IMR-90 (cell line): ENCODE measurements around the gene TEX52. TPM values are rescaled to one million over a fixed set of nuclear protein-coding genes. Genes with fewer than 3 reads are reported as not detected.

Source experiments
- ATAC-seq: fragments of 200-7000 bp; cut with Tn5 transposase; 2 replicates; pipeline ENCODE4 v1.9.1; 2020; ENCODE audit warnings: low read depth, mild to moderate bottlenecking, moderate library complexity
- BruUV-seq: library from RNA; stranded (reverse); fragments of 400-500 nt; replicated peaks from 2 replicates; lab custom pipeline; 2021; lab: Mats Ljungman, UMichigan
- CTCF ChIA-PET: fragments of 300-600 bp; formaldehyde crosslinking; extraction: SDS; loops from one replicate; lab custom pipeline; 2021; ENCODE audit warnings: antibody characterized with exemption; lab: Yijun Ruan, JAX
- POLR2A ChIA-PET: fragments of 300-600 bp; sonication (Branson Sonifier 250); formaldehyde crosslinking; loops from one replicate; lab custom pipeline; 2022; ENCODE audit warnings: antibody characterized with exemption; ENCODE audit not compliant: unreplicated experiment; lab: Charles Lee
- DNase-seq: peaks from one replicate; pipeline ENCODE4 v3.0.0; 2013
- H2AFZ ChIP-seq: replicated peaks from 2 replicates; pipeline ENCODE3; 2013; ENCODE audit warnings: low read length, mild to moderate bottlenecking; ENCODE audit not compliant: poor library complexity
- H2AK5ac ChIP-seq: 2 replicates; pipeline ENCODE4 v1.6.1; 2013; ENCODE audit warnings: low read depth, low read length, inconsistent platforms
- H2AK9ac ChIP-seq: replicated peaks from 2 replicates; pipeline ENCODE3; 2013; ENCODE audit warnings: mild to moderate bottlenecking, low read depth, low read length, moderate library complexity; ENCODE audit not compliant: poor library complexity
- H2BK120ac ChIP-seq: 2 replicates; pipeline ENCODE4 v1.6.1; 2013; ENCODE audit warnings: low read depth, low read length, inconsistent platforms
- H2BK15ac ChIP-seq: 3 replicates; pipeline ENCODE4 v1.6.1; 2013; ENCODE audit warnings: low read depth, low read length, inconsistent platforms
- H2BK20ac ChIP-seq: 2 replicates; pipeline ENCODE4 v1.6.1; 2013; ENCODE audit warnings: low read depth, mild to moderate bottlenecking, inconsistent platforms, low read length, moderate library complexity
- H2BK5ac ChIP-seq: 2 replicates; pipeline ENCODE4 v1.6.1; 2013; ENCODE audit warnings: mild to moderate bottlenecking, low read depth, low read length, inconsistent platforms; ENCODE audit not compliant: poor library complexity, severe bottlenecking
- H3K14ac ChIP-seq: replicated peaks from 2 replicates; pipeline ENCODE4 v1.6.1; 2013; ENCODE audit warnings: low read depth, low read length, inconsistent platforms
- H3K18ac ChIP-seq: 2 replicates; pipeline ENCODE4 v1.6.1; 2013; ENCODE audit warnings: low read depth, low read length, control low read depth
- H3K23ac ChIP-seq: 2 replicates; pipeline ENCODE4 v1.6.1; 2013; ENCODE audit warnings: low read depth, low read length, inconsistent platforms
- H3K27ac ChIP-seq: 2 replicates; pipeline ENCODE4 v1.5.1; 2013; ENCODE audit warnings: mild to moderate bottlenecking, control low read depth, low read length; ENCODE audit not compliant: insufficient read depth
- H3K27me3 ChIP-seq: 2 replicates; pipeline ENCODE4 v1.6.1; 2013; ENCODE audit warnings: low read length; ENCODE audit not compliant: control insufficient read depth, insufficient read depth
- H3K36me3 ChIP-seq: 2 replicates; pipeline ENCODE4 v1.6.1; 2013; ENCODE audit warnings: low read length, mixed read lengths; ENCODE audit not compliant: control insufficient read depth, insufficient read depth
- H3K4ac ChIP-seq: 2 replicates; pipeline ENCODE4 v1.6.1; 2013; ENCODE audit warnings: low read depth, low read length, inconsistent platforms
- H3K4me1 ChIP-seq: 2 replicates; pipeline ENCODE4 v1.6.1; 2013; ENCODE audit warnings: low read length, mixed read lengths; ENCODE audit not compliant: control insufficient read depth, insufficient read depth
- H3K4me2 ChIP-seq: 2 replicates; pipeline ENCODE4 v1.6.1; 2013; ENCODE audit warnings: low read depth, mild to moderate bottlenecking, control low read depth, low read length, moderate library complexity
- H3K4me3 ChIP-seq: 2 replicates; pipeline ENCODE4 v1.5.1; 2013; ENCODE audit warnings: low read depth, mild to moderate bottlenecking, control low read depth, low read length, moderate library complexity; ENCODE audit not compliant: insufficient read depth
- H3K56ac ChIP-seq: 2 replicates; pipeline ENCODE4 v1.6.1; 2013; ENCODE audit warnings: low read length, inconsistent platforms; ENCODE audit not compliant: insufficient read depth; ENCODE audit errors: extremely low read depth
- H3K79me1 ChIP-seq, 2 experiments: 2 replicates each; pipeline ENCODE4 v1.6.1; 2013; ENCODE audit warnings: low read length in 2 of 2, inconsistent platforms in 1 of 2, low read depth in 1 of 2
- H3K9ac ChIP-seq: 2 replicates; pipeline ENCODE4 v1.6.1; 2013; ENCODE audit warnings: low read depth, low read length, control low read depth
- H3K9me1 ChIP-seq: 2 replicates; pipeline ENCODE4 v1.6.1; 2013; ENCODE audit warnings: low read length, inconsistent platforms; ENCODE audit not compliant: insufficient read depth
- H3K9me3 ChIP-seq: 2 replicates; pipeline ENCODE4 v1.6.1; 2013; ENCODE audit warnings: low read length; ENCODE audit not compliant: control insufficient read depth, insufficient read depth
- H4K20me1 ChIP-seq: 2 replicates; pipeline ENCODE4 v1.6.1; 2013; ENCODE audit warnings: low read length, inconsistent platforms; ENCODE audit not compliant: insufficient read depth
- H4K5ac ChIP-seq: 2 replicates; pipeline ENCODE4 v1.6.1; 2013; ENCODE audit warnings: mild to moderate bottlenecking, low read depth, low read length, control low read depth
- H4K8ac ChIP-seq, 2 experiments: 2 replicates each; pipeline ENCODE4 v1.6.1; 2013; ENCODE audit warnings: low read depth in 2 of 2, low read length in 2 of 2, control low read depth in 1 of 2, inconsistent platforms in 1 of 2
- H4K91ac ChIP-seq: 2 replicates; pipeline ENCODE4 v1.6.1; 2013; ENCODE audit warnings: low read depth, low read length, inconsistent platforms; ENCODE audit not compliant: insufficient read depth
- BHLHE40 ChIP-seq: fragments of 150-350 bp; IDR thresholded peaks from 2 replicates; pipeline ENCODE4 v1.6.1; 2016; ENCODE audit warnings: mild to moderate bottlenecking, low read depth, low read length
- CEBPB ChIP-seq: IDR thresholded peaks from 2 replicates; pipeline ENCODE4 v1.6.1; 2012; ENCODE audit warnings: low read depth, low read length, improper control_type of control experiment
- CHD1 ChIP-seq: IDR thresholded peaks from 2 replicates; pipeline ENCODE4 v1.6.1; 2012; ENCODE audit warnings: low read depth, low read length, improper control_type of control experiment
- CTCF ChIP-seq: conservative IDR thresholded peaks from 2 replicates; pipeline ENCODE4 v1.5.1; 2012; ENCODE audit warnings: mild to moderate bottlenecking, low read depth, low read length, improper control_type of control experiment
- FOS ChIP-seq: fragments of 150-350 bp; IDR thresholded peaks from 2 replicates; pipeline ENCODE4 v1.6.1; 2016; ENCODE audit warnings: low read depth, low read length
- MAFK ChIP-seq: IDR thresholded peaks from 2 replicates; pipeline ENCODE4 v1.6.1; 2012; ENCODE audit warnings: low read depth, low read length, improper control_type of control experiment
- MAZ ChIP-seq: IDR thresholded peaks from 2 replicates; pipeline ENCODE4 v1.6.1; 2012; ENCODE audit warnings: low read depth, mild to moderate bottlenecking, low read length, improper control_type of control experiment, moderate library complexity, borderline replicate concordance
- MXI1 ChIP-seq: IDR thresholded peaks from 2 replicates; pipeline ENCODE4 v1.6.1; 2012; ENCODE audit warnings: low read depth, mild to moderate bottlenecking, low read length, moderate library complexity, borderline replicate concordance
- NFE2L2 ChIP-seq: fragments of 150-350 bp; IDR thresholded peaks from 2 replicates; pipeline ENCODE4 v1.6.1; 2016; ENCODE audit warnings: low read depth, mild to moderate bottlenecking, low read length
- POLR2A ChIP-seq: IDR thresholded peaks from 2 replicates; pipeline ENCODE4 v1.6.1; 2012; ENCODE audit warnings: mild to moderate bottlenecking, low read depth, low read length
- RAD21 ChIP-seq: IDR thresholded peaks from 2 replicates; pipeline ENCODE4 v1.6.1; 2012; ENCODE audit warnings: low read length, improper control_type of control experiment
- RCOR1 ChIP-seq: IDR thresholded peaks from 2 replicates; pipeline ENCODE4 v1.6.1; 2012; ENCODE audit warnings: mild to moderate bottlenecking, low read length, improper control_type of control experiment; ENCODE audit not compliant: insufficient replicate concordance
- RFX5 ChIP-seq: IDR thresholded peaks from 2 replicates; pipeline ENCODE4 v1.8.0; 2012; ENCODE audit warnings: low read depth, mild to moderate bottlenecking, low read length, moderate library complexity
- SMC3 ChIP-seq: fragments of 150-350 bp; IDR thresholded peaks from 2 replicates; pipeline ENCODE4 v1.6.1; 2016; ENCODE audit warnings: low read depth, mild to moderate bottlenecking, antibody characterized with exemption, low read length, moderate library complexity
- WGBS, 2 experiments: methylation state at CpG; one replicate each; pipeline versions ENCODE4 v1.1.5 to v1.1.7; 2013; ENCODE audit warnings: missing lambda C conversion rate in 2 of 2; ENCODE audit not compliant: insufficient read length in 1 of 2; ENCODE audit errors: extremely low coverage in 2 of 2; 5-methylcytosine and 5-hydroxymethylcytosine counted together
- dilution Hi-C: fragments of 300-500 bp; cut with HindIII; formaldehyde crosslinking; loops from one replicate; pipeline ENCODE4 v1.14.3; 2018; ENCODE audit warnings: low sequenced_read_pairs; ENCODE audit not compliant: unreplicated experiment
- in situ Hi-C: fragments of 300-500 bp; cut with MboI; formaldehyde crosslinking; loops from 3 replicates; pipeline ENCODE4 v1.14.3; 2019; ENCODE audit warnings: low sequenced_read_pairs, inconsistent platforms, mixed read lengths
- intact Hi-C: fragments of 100-400 bp; cut with micrococcal nuclease; formaldehyde crosslinking; loops from 2 replicates; pipeline ENCODE4 v1.10.0; 2022
- polyA plus RNA-seq, 3 experiments: library from polyadenylated mRNA; depleted of rRNA; stranded (reverse); fragments of >200 nt; gene quantifications; 2 replicates each; pipeline ENCODE4 v1.2.3, GENCODE V29; 2012; ENCODE audit warnings: low replicate concordance in 1 of 3
- total RNA-seq: library from RNA; depleted of rRNA; stranded (reverse); fragments of >200 nt; gene quantifications from 2 replicates; pipeline ENCODE4 v1.2.3, GENCODE V29; 2012
- TF ChIP-seq, protein P1 (sequence below): fragments of 150-350 bp; IDR thresholded peaks from 2 replicates; pipeline ENCODE4 v1.6.1; 2016; ENCODE audit warnings: low read depth, mild to moderate bottlenecking, low read length, moderate library complexity, borderline replicate concordance
- TF ChIP-seq, protein P2 (sequence below): fragments of 150-350 bp; IDR thresholded peaks from 2 replicates; pipeline ENCODE4 v1.6.1; 2017; ENCODE audit warnings: mild to moderate bottlenecking, antibody characterized with exemption, low read length, low read depth

The TEX52 gene
- total and polyA plus RNA-seq, 2 of the 4 experiments (the other 2 are of a cell fraction), result not detected

DNA sequence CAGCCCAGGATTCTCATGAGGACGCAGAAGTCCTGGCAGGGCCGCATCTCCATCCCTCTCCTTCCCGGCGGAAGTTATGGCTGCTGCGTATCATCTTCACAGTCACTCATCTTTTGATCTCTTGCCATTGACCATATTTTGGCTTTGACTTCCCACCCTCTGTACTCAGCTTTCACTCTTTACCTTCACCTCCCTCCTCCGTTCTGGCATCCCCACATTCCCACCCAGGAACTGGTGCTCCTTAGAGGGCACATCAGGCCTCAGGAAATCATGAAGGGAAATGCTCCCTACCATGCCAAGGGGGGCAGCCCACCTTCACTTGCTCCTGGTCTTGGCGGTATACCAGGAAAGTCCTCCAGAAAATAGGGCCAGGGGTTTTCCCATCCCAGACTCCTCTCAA lies 1.3 kb downstream of the TEX52 start:
- Histone ChIP-seq H3K56ac (no peak overlapping the region), H3K9me3 (no peaks in the 10 kb centered on the region), H4K8ac (no peak overlapping the region), H3K18ac (no peak overlapping the region), H3K23ac (no peak overlapping the region), H3K4me2 (no peak overlapping the region), H2AK5ac (no peak overlapping the region), H3K79me1 (no peaks in the 10 kb centered on the region), H4K5ac (no peak overlapping the region), H2BK120ac (no peak overlapping the region), H3K4me3 (no peak overlapping the region), H4K91ac (no peak overlapping the region), H2BK15ac (no peak overlapping the region), H3K4ac (no peak overlapping the region), H3K9me1 (no peaks in the 10 kb centered on the region), H3K36me3 (peaks cover 6% of the 10 kb centered on the region), H2BK5ac (no peak overlapping the region), H3K14ac (no peak overlapping the region), H2AK9ac (no peak overlapping the region), H2AFZ (no peak overlapping the region), H4K20me1 (no peaks in the 10 kb centered on the region), H3K9ac (no peak overlapping the region), H3K27me3 (no peaks in the 10 kb centered on the region), H2BK20ac (no peak overlapping the region), H3K27ac (no peak overlapping the region), H3K4me1 (no peaks in the 10 kb centered on the region)
- POLR2A ChIA-PET, result no interaction called here
- no TSS peak for BruUV-seq
- DNase-seq (no peak), ATAC-seq (no peak)
- TF ChIP-seq, protein P1, sequence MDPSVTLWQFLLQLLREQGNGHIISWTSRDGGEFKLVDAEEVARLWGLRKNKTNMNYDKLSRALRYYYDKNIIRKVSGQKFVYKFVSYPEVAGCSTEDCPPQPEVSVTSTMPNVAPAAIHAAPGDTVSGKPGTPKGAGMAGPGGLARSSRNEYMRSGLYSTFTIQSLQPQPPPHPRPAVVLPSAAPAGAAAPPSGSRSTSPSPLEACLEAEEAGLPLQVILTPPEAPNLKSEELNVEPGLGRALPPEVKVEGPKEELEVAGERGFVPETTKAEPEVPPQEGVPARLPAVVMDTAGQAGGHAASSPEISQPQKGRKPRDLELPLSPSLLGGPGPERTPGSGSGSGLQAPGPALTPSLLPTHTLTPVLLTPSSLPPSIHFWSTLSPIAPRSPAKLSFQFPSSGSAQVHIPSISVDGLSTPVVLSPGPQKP, result no peak
- TF ChIP-seq FOS, result no peak
- no peak for TF ChIP-seq RCOR1
- TF ChIP-seq, protein P2, sequence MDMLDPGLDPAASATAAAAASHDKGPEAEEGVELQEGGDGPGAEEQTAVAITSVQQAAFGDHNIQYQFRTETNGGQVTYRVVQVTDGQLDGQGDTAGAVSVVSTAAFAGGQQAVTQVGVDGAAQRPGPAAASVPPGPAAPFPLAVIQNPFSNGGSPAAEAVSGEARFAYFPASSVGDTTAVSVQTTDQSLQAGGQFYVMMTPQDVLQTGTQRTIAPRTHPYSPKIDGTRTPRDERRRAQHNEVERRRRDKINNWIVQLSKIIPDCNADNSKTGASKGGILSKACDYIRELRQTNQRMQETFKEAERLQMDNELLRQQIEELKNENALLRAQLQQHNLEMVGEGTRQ, result no peak
- TF ChIP-seq CTCF, result no peak
- no peak for TF ChIP-seq SMC3
- TF ChIP-seq BHLHE40, result no peak
- no peak for TF ChIP-seq CHD1
- TF ChIP-seq POLR2A, result no peak
- no peak for TF ChIP-seq CEBPB
- no peak for TF ChIP-seq RAD21
- no peak for TF ChIP-seq MAFK
- no peak for TF ChIP-seq MXI1
- no peak for TF ChIP-seq MAZ
- TF ChIP-seq RFX5, result no peak
- no peak for TF ChIP-seq NFE2L2
- CTCF ChIA-PET, result no interaction called here
- intact Hi-C loops, result no loop called here
- dilution Hi-C loops, result no loop called here
- in situ Hi-C loops, result loop anchor here (10.0 kb wide), 1 partner anchor 179 kb away; no protein-coding TSS in a partner anchor
- WGBS, 2 experiments, result 88% methylated on average over 1 of the region's 7 CpGs; no CpG with 5 or more reads in 1 of the 2 experiments
